Trophoblast cell (in vitro differentiated cells and primary cell): ENCODE measurements around the gene POLR3G.

Experiments
- DNase-seq, 2 donors: peaks; one replicate each; pipeline ENCODE4 v3.0.0-alpha.2; 2016
- H2AFZ ChIP-seq: 2 replicates; pipeline ENCODE4 v1.6.1; 2013; ENCODE audit warnings: low read length, moderate library complexity, mild to moderate bottlenecking; ENCODE audit not compliant: insufficient read depth, poor library complexity
- H2AK5ac ChIP-seq: 2 replicates; pipeline ENCODE4 v1.6.1; 2013; ENCODE audit warnings: mild to moderate bottlenecking, low read length
- H2BK120ac ChIP-seq: 2 replicates; pipeline ENCODE4 v1.6.1; 2013; ENCODE audit warnings: low read length, mild to moderate bottlenecking, moderate library complexity; ENCODE audit not compliant: insufficient read depth, poor library complexity
- H2BK12ac ChIP-seq: 2 replicates; pipeline ENCODE4 v1.6.1; 2013; ENCODE audit warnings: mild to moderate bottlenecking, low read length, moderate library complexity
- H2BK5ac ChIP-seq: 2 replicates; pipeline ENCODE4 v1.6.1; 2013; ENCODE audit warnings: low read length, low read depth, moderate library complexity, mild to moderate bottlenecking; ENCODE audit not compliant: poor library complexity
- H3K14ac ChIP-seq: 2 replicates; pipeline ENCODE4 v1.6.1; 2013; ENCODE audit warnings: mild to moderate bottlenecking, low read length
- H3K18ac ChIP-seq: 2 replicates; pipeline ENCODE4 v1.6.1; 2013; ENCODE audit warnings: mild to moderate bottlenecking, low read length
- H3K23ac ChIP-seq: 2 replicates; pipeline ENCODE4 v1.6.1; 2013; ENCODE audit warnings: low read length
- H3K27ac ChIP-seq: 2 replicates; pipeline ENCODE4 v1.5.1; 2013; ENCODE audit warnings: low read depth, mild to moderate bottlenecking, inconsistent platforms, low read length, moderate library complexity
- H3K27me3 ChIP-seq: 2 replicates; pipeline ENCODE4 v1.6.1; 2013; ENCODE audit warnings: inconsistent platforms, mild to moderate bottlenecking, low read length, moderate library complexity; ENCODE audit not compliant: insufficient read depth
- H3K36me3 ChIP-seq, 2 experiments: 1 replicate in 1 of 2; 2 replicates in 1 of 2; pipeline ENCODE4 v1.6.1; 2013; ENCODE audit warnings: low read length in 2 of 2, mild to moderate bottlenecking in 2 of 2, moderate library complexity in 1 of 2; ENCODE audit not compliant: insufficient read depth in 2 of 2, control insufficient read depth in 1 of 2
- H3K4ac ChIP-seq: 2 replicates; pipeline ENCODE4 v1.6.1; 2013; ENCODE audit warnings: low read depth, mild to moderate bottlenecking, low read length, moderate library complexity
- H3K4me1 ChIP-seq, 2 experiments: 1 replicate in 1 of 2; 2 replicates in 1 of 2; pipeline ENCODE4 v1.6.1; 2013; ENCODE audit warnings: low read length in 2 of 2, mild to moderate bottlenecking in 2 of 2, moderate library complexity in 1 of 2; ENCODE audit not compliant: insufficient read depth in 2 of 2, control insufficient read depth in 1 of 2
- H3K4me2 ChIP-seq: 2 replicates; pipeline ENCODE4 v1.6.1; 2013; ENCODE audit warnings: inconsistent platforms, mild to moderate bottlenecking, low read length, moderate library complexity
- H3K4me3 ChIP-seq: 2 replicates; pipeline ENCODE4 v1.5.1; 2013; ENCODE audit warnings: mild to moderate bottlenecking, low read depth, low read length, inconsistent platforms
- H3K79me1 ChIP-seq: one replicate; pipeline ENCODE4 v1.6.1; 2013; ENCODE audit warnings: low read length
- H3K79me2 ChIP-seq: 2 replicates; pipeline ENCODE4 v1.6.1; 2013; ENCODE audit warnings: low read length, mild to moderate bottlenecking; ENCODE audit not compliant: control insufficient read depth, insufficient read depth, poor library complexity
- H3K9ac ChIP-seq: 2 replicates; pipeline ENCODE4 v1.6.1; 2013; ENCODE audit warnings: mild to moderate bottlenecking, low read length
- H3K9me3 ChIP-seq: 2 replicates; pipeline ENCODE4 v1.6.1; 2013; ENCODE audit warnings: low read depth, mild to moderate bottlenecking, control low read depth, inconsistent platforms, low read length; ENCODE audit not compliant: insufficient read depth
- H4K12ac ChIP-seq: 2 replicates; pipeline ENCODE4 v1.6.1; 2013; ENCODE audit warnings: low read depth, mild to moderate bottlenecking, low read length, moderate library complexity
- H4K8ac ChIP-seq: 2 replicates; pipeline ENCODE4 v1.6.1; 2013; ENCODE audit warnings: low read depth, mild to moderate bottlenecking, low read length, moderate library complexity
- H4K91ac ChIP-seq: one replicate; pipeline ENCODE4 v1.6.1; 2013; ENCODE audit warnings: low read depth, mild to moderate bottlenecking, low read length, moderate library complexity
- WGBS: extraction: QIAGEN DNeasy Blood & Tissue Kit; methylation state at CpG from one replicate; pipeline ENCODE4 v1.1.7; 2013; ENCODE audit warnings: missing lambda C conversion rate; ENCODE audit not compliant: insufficient read length, insufficient coverage; ENCODE audit errors: extremely low coverage; 5-methylcytosine and 5-hydroxymethylcytosine counted together

POLR3G gene

GRCh38 chr5:90440644-90441043, 34.0 kb upstream of the POLR3G start:
- Histone ChIP-seq H3K4ac (no peak overlapping the region), H2BK120ac (no peak overlapping the region), H3K9ac (no peak overlapping the region), H3K27ac (no peak overlapping the region), H4K12ac (no peak overlapping the region), H3K4me3 (no peak overlapping the region), H2BK12ac (no peak overlapping the region), H3K79me2 (no peaks in the 10 kb centered on the region), H3K4me2 (no peak overlapping the region), H3K27me3 (no peaks in the 10 kb centered on the region), H2AFZ (no peak overlapping the region), H2AK5ac (no peak overlapping the region), H2BK5ac (no peak overlapping the region), H3K23ac (no peak overlapping the region), H3K79me1 (peaks cover 1% of the 10 kb centered on the region), H3K14ac (no peak overlapping the region), H3K18ac (no peak overlapping the region), H4K8ac (no peak overlapping the region), H3K4me1 (no peaks in the 10 kb centered on the region), H3K9me3 (no peaks in the 10 kb centered on the region), H3K36me3 (no peaks in the 10 kb centered on the region), H4K91ac (no peak overlapping the region)
- no CpG with 5 or more reads among the region's 2 CpGs for WGBS
- DNase-seq: no peak

DNA sequence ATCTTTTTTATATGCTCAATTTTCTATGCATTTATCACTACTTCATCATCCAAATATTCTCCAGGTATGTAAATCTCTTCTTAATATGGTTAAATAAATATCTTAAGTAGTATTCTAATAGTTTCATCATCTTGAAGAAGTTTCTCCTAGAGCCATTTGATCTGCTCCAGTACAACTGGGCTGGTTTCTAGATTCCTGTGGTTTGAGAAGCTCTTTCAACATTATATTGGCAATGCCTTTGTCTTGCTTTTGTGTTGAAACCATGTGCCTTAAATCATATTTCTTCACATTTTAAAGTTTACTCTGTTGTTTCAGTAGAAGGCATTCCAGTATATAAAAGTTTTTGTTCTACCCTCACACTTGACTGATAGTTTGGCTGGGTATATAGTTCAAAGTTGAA, 27.7 kb upstream of the POLR3G start:
- Histone ChIP-seq H3K14ac (no peak overlapping the region), H3K79me1 (no peaks in the 10 kb centered on the region), H3K4me3 (no peak overlapping the region), H3K9me3 (no peaks in the 10 kb centered on the region), H4K8ac (no peak overlapping the region), H3K79me2 (no peaks in the 10 kb centered on the region), H2BK5ac (no peak overlapping the region), H2AFZ (no peak overlapping the region), H3K4me2 (no peak overlapping the region), H4K12ac (no peak overlapping the region), H3K18ac (no peak overlapping the region), H3K4ac (no peak overlapping the region), H2BK12ac (no peak overlapping the region), H4K91ac (no peak overlapping the region), H3K9ac (no peak overlapping the region), H2BK120ac (no peak overlapping the region), H3K4me1 (no peaks in the 10 kb centered on the region), H3K27ac (no peak overlapping the region), H3K36me3 (no peaks in the 10 kb centered on the region), H2AK5ac (no peak overlapping the region), H3K23ac (no peak overlapping the region), H3K27me3 (no peaks in the 10 kb centered on the region)
- no peak for DNase-seq

DNA sequence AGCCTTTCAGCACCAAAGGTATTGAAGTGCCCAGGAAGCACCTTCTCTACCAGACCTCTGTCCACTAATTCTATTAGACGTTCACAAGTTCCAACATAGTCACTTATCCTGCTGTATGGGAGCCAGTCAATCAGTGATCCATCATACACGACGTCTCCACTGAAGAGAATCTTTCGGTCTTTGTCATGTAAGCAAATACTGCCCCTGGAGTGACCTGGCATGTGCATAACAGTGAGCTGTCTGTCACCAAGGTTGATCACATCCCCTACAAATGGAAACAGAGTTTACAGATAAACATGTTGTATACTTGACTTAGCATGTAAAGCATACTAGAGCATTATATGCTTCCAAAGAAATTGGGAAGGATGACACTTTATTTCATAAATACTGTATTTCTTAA, 13.4 kb upstream of the POLR3G start:
- no peak overlapping the region for H2AFZ ChIP-seq
- H2BK120ac ChIP-seq: no peak overlapping the region
- DNase-seq: no peak
- H3K79me1 ChIP-seq: no peaks in the 10 kb centered on the region
- H3K4me3 ChIP-seq: no peak overlapping the region
- H2BK5ac ChIP-seq: no peak overlapping the region
- H3K9ac ChIP-seq: no peak overlapping the region
- no peak overlapping the region for H2BK12ac ChIP-seq
- no peaks in the 10 kb centered on the region for H3K79me2 ChIP-seq
- H2AK5ac ChIP-seq: no peak overlapping the region
- H3K4me1 ChIP-seq: no peaks in the 10 kb centered on the region
- no peak overlapping the region for H3K4ac ChIP-seq
- no peak overlapping the region for H3K23ac ChIP-seq
- H4K91ac ChIP-seq: no peak overlapping the region
- no peak overlapping the region for H3K18ac ChIP-seq
- H3K9me3 ChIP-seq: no peaks in the 10 kb centered on the region
- no peaks in the 10 kb centered on the region for H3K27me3 ChIP-seq
- no CpG with 5 or more reads among the region's 4 CpGs for WGBS
- no peak overlapping the region for H3K14ac ChIP-seq
- H3K4me2 ChIP-seq: no peak overlapping the region
- no peaks in the 10 kb centered on the region for H3K36me3 ChIP-seq
- H4K8ac ChIP-seq: no peak overlapping the region
- no peak overlapping the region for H3K27ac ChIP-seq
- H4K12ac ChIP-seq: no peak overlapping the region

- H3K23ac ChIP-seq: no peak overlapping the region
- no peak overlapping the region for H2AK5ac ChIP-seq
- no peak overlapping the region for H2BK12ac ChIP-seq
- H3K4me1 ChIP-seq: peaks cover 0 to 2% of the 10 kb centered on the region in 2 experiments
- DNase-seq: peak in 1 of 2 donors; percentile 23
- H3K36me3 ChIP-seq: no peaks in the 10 kb centered on the region
- H4K8ac ChIP-seq: no peak overlapping the region
- no peak overlapping the region for H3K14ac ChIP-seq
- peaks cover 7% of the 10 kb centered on the region for H3K79me1 ChIP-seq
- peak overlapping the region; percentile 84 for H3K4me2 ChIP-seq
- no peak overlapping the region for H2BK120ac ChIP-seq
- H2AFZ ChIP-seq: no peak overlapping the region
- WGBS: no CpG with 5 or more reads among the region's 9 CpGs
- H4K12ac ChIP-seq: no peak overlapping the region
- no peaks in the 10 kb centered on the region for H3K9me3 ChIP-seq
- H2BK5ac ChIP-seq: no peak overlapping the region
- H4K91ac ChIP-seq: no peak overlapping the region
- peak overlapping the region; percentile 88 for H3K4me3 ChIP-seq
- H3K27ac ChIP-seq: no peak overlapping the region
- no peaks in the 10 kb centered on the region for H3K27me3 ChIP-seq
- H3K18ac ChIP-seq: no peak overlapping the region
- peaks cover 4% of the 10 kb centered on the region for H3K79me2 ChIP-seq
- H3K9ac ChIP-seq: no peak overlapping the region
- H3K4ac ChIP-seq: no peak overlapping the region
These were observed 1.8 kb upstream of the POLR3G start for GRCh38 chr5:90472783-90473395.
